Brain microvascular endothelial cell (primary cell): ENCODE data around the gene FCHSD2.
A peak's percentile ranks its signal among the peaks of the same experiment; 100 is the strongest.
"Not testable (repeated sequence)": the region's sequence is repeated elsewhere in the genome, so short reads cannot be mapped to it uniquely, and the experiment has no call there.

Experiments used
- DNase-seq: peaks from one replicate; pipeline ENCODE4 v3.0.0-alpha.2; 2020
- H3K27ac ChIP-seq: fragments of 250-450 bp; sonication (Bioruptor Pico); 2 replicates; pipeline ENCODE4 v1.5.1; 2020; ENCODE audit warnings: mild to moderate bottlenecking, moderate library complexity
- H3K27me3 ChIP-seq: fragments of 250-450 bp; sonication (Bioruptor Pico); replicated peaks from 2 replicates; pipeline ENCODE4 v1.5.1; 2020; ENCODE audit warnings: mild to moderate bottlenecking
- H3K36me3 ChIP-seq: fragments of 250-450 bp; sonication (Bioruptor Pico); replicated peaks from 2 replicates; pipeline ENCODE4 v1.5.1; 2020; ENCODE audit warnings: mild to moderate bottlenecking
- H3K4me3 ChIP-seq: 2 replicates; pipeline ENCODE4 v1.5.1; 2011; ENCODE audit warnings: low read depth, mild to moderate bottlenecking, control low read depth, low read length, moderate library complexity
- in situ Hi-C: cut with HindIII; loops from 2 replicates; pipeline ENCODE4 v1.10.0; 2017; ENCODE audit warnings: low sequenced_read_pairs, low pct_ligation_motif_present
- TF ChIP-seq, protein P1 (sequence below): IDR thresholded peaks from 2 replicates; pipeline ENCODE4 v1.5.1; 2011; ENCODE audit warnings: low read depth, mild to moderate bottlenecking, moderate library complexity, low read length, control low read depth, inconsistent platforms; ENCODE audit errors: missing control alignments

FCHSD2 gene

GRCh38 chr11:72859126-72859525, 283.0 kb downstream of the FCHSD2 start:
- H3K27me3 ChIP-seq, result no peaks in the 10 kb centered on the region
- DNase-seq, result no peak
- H3K36me3 ChIP-seq, result no peaks in the 10 kb centered on the region
- TF ChIP-seq, protein P1, sequence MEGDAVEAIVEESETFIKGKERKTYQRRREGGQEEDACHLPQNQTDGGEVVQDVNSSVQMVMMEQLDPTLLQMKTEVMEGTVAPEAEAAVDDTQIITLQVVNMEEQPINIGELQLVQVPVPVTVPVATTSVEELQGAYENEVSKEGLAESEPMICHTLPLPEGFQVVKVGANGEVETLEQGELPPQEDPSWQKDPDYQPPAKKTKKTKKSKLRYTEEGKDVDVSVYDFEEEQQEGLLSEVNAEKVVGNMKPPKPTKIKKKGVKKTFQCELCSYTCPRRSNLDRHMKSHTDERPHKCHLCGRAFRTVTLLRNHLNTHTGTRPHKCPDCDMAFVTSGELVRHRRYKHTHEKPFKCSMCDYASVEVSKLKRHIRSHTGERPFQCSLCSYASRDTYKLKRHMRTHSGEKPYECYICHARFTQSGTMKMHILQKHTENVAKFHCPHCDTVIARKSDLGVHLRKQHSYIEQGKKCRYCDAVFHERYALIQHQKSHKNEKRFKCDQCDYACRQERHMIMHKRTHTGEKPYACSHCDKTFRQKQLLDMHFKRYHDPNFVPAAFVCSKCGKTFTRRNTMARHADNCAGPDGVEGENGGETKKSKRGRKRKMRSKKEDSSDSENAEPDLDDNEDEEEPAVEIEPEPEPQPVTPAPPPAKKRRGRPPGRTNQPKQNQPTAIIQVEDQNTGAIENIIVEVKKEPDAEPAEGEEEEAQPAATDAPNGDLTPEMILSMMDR, result no peak
- no peak overlapping the region for H3K27ac ChIP-seq
- in situ Hi-C loops, result no loop called here
- H3K4me3 ChIP-seq, result no peak overlapping the region

- in situ Hi-C loops, H3K4me3 ChIP-seq, H3K36me3 ChIP-seq, DNase-seq, H3K27me3 ChIP-seq, H3K27ac ChIP-seq: not testable (repeated sequence)
These were observed 283.9 kb downstream of the FCHSD2 start for GRCh38 chr11:72858267-72858666.

DNA sequence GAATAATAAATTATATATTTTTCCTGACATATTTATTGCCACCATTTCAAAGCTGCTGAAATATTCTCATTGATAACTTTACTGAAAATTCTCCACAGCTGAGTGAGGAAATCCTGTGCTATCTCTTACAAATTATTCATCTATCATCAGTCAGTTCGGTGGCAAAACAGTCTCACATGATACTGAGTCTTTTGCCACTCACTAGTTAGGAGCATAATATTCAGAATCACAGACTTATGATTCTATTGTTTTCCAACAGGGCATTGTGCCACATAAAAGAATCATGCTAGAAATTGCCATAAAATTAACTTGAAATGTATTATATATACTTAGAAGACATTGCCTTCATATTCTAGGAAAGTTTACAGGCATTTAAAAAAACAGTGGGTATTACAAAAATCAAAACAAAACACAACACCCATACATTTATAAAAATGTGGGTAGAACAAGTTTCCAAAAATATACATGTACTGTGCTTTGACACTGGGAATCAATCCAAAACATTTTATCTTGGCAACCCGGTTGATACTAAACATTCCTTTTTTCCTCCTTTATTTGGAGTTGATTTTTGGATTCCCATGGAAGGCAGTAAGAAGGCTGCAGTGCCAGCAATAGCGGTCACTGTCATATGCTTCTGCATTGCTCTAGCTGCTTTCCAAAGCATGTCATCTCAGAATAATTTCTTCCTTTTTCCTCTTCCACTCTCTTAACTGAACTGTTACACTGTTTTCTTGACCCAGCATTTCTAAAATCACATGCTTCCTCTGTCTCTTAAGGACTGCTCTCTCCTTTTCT, 285.4 kb downstream of the FCHSD2 start:
- peak overlapping the region; percentile 62 for H3K27ac ChIP-seq
- no peaks in the 10 kb centered on the region for H3K27me3 ChIP-seq
- no peak for DNase-seq
- H3K4me3 ChIP-seq, result no peak overlapping the region
- in situ Hi-C loops, result no loop called here
- TF ChIP-seq, protein P1, result peak; percentile 29
- H3K36me3 ChIP-seq, result no peaks in the 10 kb centered on the region

DNA sequence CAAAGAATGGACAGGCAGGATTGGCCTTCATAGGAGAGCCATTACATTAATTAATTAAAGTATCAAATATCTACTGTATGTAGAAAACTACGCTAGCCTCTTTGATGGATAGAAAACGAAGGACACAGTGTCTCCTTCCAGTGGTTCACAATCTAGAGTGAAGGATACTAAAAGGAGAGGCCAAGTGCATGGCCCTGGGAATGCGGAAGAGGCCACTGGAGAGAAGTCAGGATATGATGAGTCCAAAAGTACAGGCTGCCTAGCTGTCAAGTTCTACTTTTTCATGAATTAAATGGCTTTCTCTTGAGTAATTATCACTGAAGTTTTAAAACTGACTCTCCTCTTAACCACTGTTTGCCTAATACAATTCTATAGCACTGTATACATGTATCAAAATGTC, 286.1 kb downstream of the FCHSD2 start:
- TF ChIP-seq, protein P1, result no peak
- H3K4me3 ChIP-seq, result no peak overlapping the region
- H3K36me3 ChIP-seq, result no peaks in the 10 kb centered on the region
- in situ Hi-C loops, result no loop called here
- no peak for DNase-seq
- peak overlapping the region; percentile 62 for H3K27ac ChIP-seq
- H3K27me3 ChIP-seq, result no peaks in the 10 kb centered on the region

GRCh38 chr11:72851726-72852125, 290.4 kb downstream of the FCHSD2 start:
- peak; percentile 54 for DNase-seq

GRCh38 chr11:72850832-72851231, 291.3 kb downstream of the FCHSD2 start:
- Histone ChIP-seq H3K4me3 (no peak overlapping the region), H3K27me3 (no peaks in the 10 kb centered on the region), H3K36me3 (no peaks in the 10 kb centered on the region), H3K27ac (no peak overlapping the region)
- in situ Hi-C loops, result no loop called here
- DNase-seq, result no peak
- TF ChIP-seq, protein P1, result no peak

More at GRCh38 chr11:72851726-72852125, 290.4 kb downstream of the FCHSD2 start:
- H3K4me3 ChIP-seq, result no peak overlapping the region
- in situ Hi-C loops, result no loop called here
- no peaks in the 10 kb centered on the region for H3K36me3 ChIP-seq
- H3K27me3 ChIP-seq, result no peaks in the 10 kb centered on the region
- H3K27ac ChIP-seq, result no peak overlapping the region
- TF ChIP-seq, protein P1, result no peak
